WTC11 (cell line): ENCODE measurements around the gene HSPBAP1. TPM values are rescaled to one million over a fixed set of nuclear protein-coding genes. Genes with fewer than 3 reads are reported as not detected.

ENCODE experiments used
- ATAC-seq: fragments of 200-7000 bp; cut with Tn5 transposase; 2 replicates; pipeline ENCODE4 v1.10.0; 2021; ENCODE audit warnings: mild to moderate bottlenecking, moderate library complexity
- CTCF ChIA-PET: fragments of 300-600 bp; sonication (Branson Sonifier 250); formaldehyde crosslinking; loops from one replicate; lab custom pipeline; 2021; ENCODE audit warnings: antibody characterized with exemption; lab: Charles Lee
- POLR2A ChIA-PET: fragments of 350-600 bp; sonication (Branson Sonifier 250); formaldehyde crosslinking; loops from one replicate; lab custom pipeline; 2021; ENCODE audit warnings: antibody characterized with exemption; lab: Charles Lee
- DNase-seq: peaks from one replicate; pipeline ENCODE4 v3.0.0; 2021; ENCODE audit warnings: low spot score
- H3K27ac Mint-ChIP-seq: 2 replicates; pipeline ENCODE4 v1.8.0; 2021; ENCODE audit warnings: mixed read lengths
- H3K27me3 Mint-ChIP-seq: 2 replicates; pipeline ENCODE4 v1.8.0; 2021; ENCODE audit warnings: low read depth, mild to moderate bottlenecking, moderate library complexity, mixed read lengths
- H3K36me3 Mint-ChIP-seq: 2 replicates; pipeline ENCODE4 v1.8.0; 2021; ENCODE audit warnings: mixed read lengths
- H3K4me1 Mint-ChIP-seq: 2 replicates; pipeline ENCODE4 v1.8.0; 2022; ENCODE audit warnings: mixed read lengths
- H3K4me3 Mint-ChIP-seq: 2 replicates; pipeline ENCODE4 v1.8.0; 2021; ENCODE audit warnings: mild to moderate bottlenecking, moderate library complexity, mixed read lengths
- H3K9me3 Mint-ChIP-seq: 2 replicates; pipeline ENCODE4 v1.8.0; 2021; ENCODE audit warnings: mixed read lengths
- ATF1 ChIP-seq: sonication (generic); formaldehyde crosslinking; IDR thresholded peaks from 2 replicates; pipeline ENCODE4 v1.8.1; 2023; ENCODE audit warnings: mild to moderate bottlenecking, moderate library complexity, missing genetic modification reagents
- CREM ChIP-seq: sonication (generic); formaldehyde crosslinking; IDR thresholded peaks from 2 replicates; pipeline ENCODE4 v1.8.1; 2022; ENCODE audit warnings: mild to moderate bottlenecking, missing genetic modification reagents, moderate library complexity
- ESRRA ChIP-seq: sonication (generic); formaldehyde crosslinking; IDR thresholded peaks from 2 replicates; pipeline ENCODE4 v1.8.1; 2022; ENCODE audit warnings: mild to moderate bottlenecking, missing genetic modification reagents, borderline replicate concordance
- FOXJ3 ChIP-seq: sonication (generic); formaldehyde crosslinking; IDR thresholded peaks from 2 replicates; pipeline ENCODE4 v1.9.0; 2021; ENCODE audit warnings: missing genetic modification reagents, mild to moderate bottlenecking, borderline replicate concordance
- GRHL2 ChIP-seq: fragments of 250-450 bp; sonication (Bioruptor Pico); IDR thresholded peaks from 2 replicates; pipeline ENCODE4 v1.8.0; 2022; ENCODE audit warnings: mild to moderate bottlenecking, moderate library complexity; ENCODE audit not compliant: insufficient replicate concordance, severe bottlenecking
- GTF2I ChIP-seq: fragments of 250-450 bp; sonication (Bioruptor Pico); conservative IDR thresholded peaks from 2 replicates; pipeline ENCODE4 v1.4.0; 2021; ENCODE audit warnings: mild to moderate bottlenecking
- IRF1 ChIP-seq: sonication (generic); formaldehyde crosslinking; IDR thresholded peaks from 2 replicates; pipeline ENCODE4 v1.8.0; 2023; ENCODE audit warnings: missing genetic modification reagents
- JUN ChIP-seq: sonication (generic); formaldehyde crosslinking; IDR thresholded peaks from 2 replicates; pipeline ENCODE4 v1.8.0; 2023; ENCODE audit warnings: mild to moderate bottlenecking, missing genetic modification reagents
- KAT7 ChIP-seq: sonication (generic); formaldehyde crosslinking; IDR thresholded peaks from 2 replicates; pipeline ENCODE4 v1.8.1; 2023; ENCODE audit warnings: missing genetic modification reagents, mild to moderate bottlenecking, borderline replicate concordance
- MAX ChIP-seq: sonication (generic); formaldehyde crosslinking; IDR thresholded peaks from 2 replicates; pipeline ENCODE4 v1.8.0; 2022; ENCODE audit warnings: mild to moderate bottlenecking, missing genetic modification reagents
- NFYB ChIP-seq: sonication (generic); formaldehyde crosslinking; conservative IDR thresholded peaks from 2 replicates; pipeline ENCODE4 v1.8.0; 2022; ENCODE audit warnings: low read depth, missing genetic modification reagents
- NR3C1 ChIP-seq: sonication (generic); formaldehyde crosslinking; conservative IDR thresholded peaks from 2 replicates; pipeline ENCODE4 v1.8.1; 2023; ENCODE audit warnings: low read depth, mild to moderate bottlenecking, missing genetic modification reagents
- OVOL2 ChIP-seq: fragments of 250-450 bp; sonication (Bioruptor Pico); IDR thresholded peaks from 2 replicates; pipeline ENCODE4 v1.9.0; 2021; ENCODE audit warnings: mild to moderate bottlenecking, borderline replicate concordance
- PRRX2 ChIP-seq: fragments of 250-450 bp; sonication (Bioruptor Pico); IDR thresholded peaks from 2 replicates; pipeline ENCODE4 v1.8.0; 2021; ENCODE audit warnings: mild to moderate bottlenecking
- RORB ChIP-seq: fragments of 250-450 bp; sonication (Bioruptor Pico); IDR thresholded peaks from 2 replicates; pipeline ENCODE4 v1.9.0; 2021; ENCODE audit warnings: mild to moderate bottlenecking
- SMAD3 ChIP-seq: sonication (generic); formaldehyde crosslinking; IDR thresholded peaks from 2 replicates; pipeline ENCODE4 v1.8.0; 2022; ENCODE audit warnings: missing genetic modification reagents, mild to moderate bottlenecking, borderline replicate concordance
- SMAD4 ChIP-seq: sonication (generic); formaldehyde crosslinking; IDR thresholded peaks from 2 replicates; pipeline ENCODE4 v1.8.0; 2022; ENCODE audit warnings: mild to moderate bottlenecking, missing genetic modification reagents
- ZBTB43 ChIP-seq: sonication (generic); formaldehyde crosslinking; IDR thresholded peaks from 2 replicates; pipeline ENCODE4 v1.8.1; 2023; ENCODE audit warnings: mild to moderate bottlenecking, missing genetic modification reagents
- ZNF219 ChIP-seq: sonication (generic); formaldehyde crosslinking; IDR thresholded peaks from 2 replicates; pipeline ENCODE4 v1.8.0; 2023; ENCODE audit warnings: missing genetic modification reagents, mild to moderate bottlenecking, borderline replicate concordance
- total RNA-seq: library from RNA; stranded (reverse); gene quantifications from 3 replicates; pipeline ENCODE4 v1.2.3, GENCODE V29; 2021
- TF ChIP-seq, protein P1 (sequence below): sonication (generic); formaldehyde crosslinking; IDR thresholded peaks from 2 replicates; pipeline ENCODE4 v1.8.1; 2023; ENCODE audit warnings: mild to moderate bottlenecking, missing genetic modification reagents
- TF ChIP-seq, protein P2 (sequence below): sonication (generic); formaldehyde crosslinking; IDR thresholded peaks from 2 replicates; pipeline ENCODE4 v1.8.0; 2023; ENCODE audit warnings: mild to moderate bottlenecking, missing genetic modification reagents

HSPBAP1 gene
- total RNA-seq, 1 experiment from 2014 or later = 9.1 TPM

GRCh38 chr3:122824465-122825381 is 31.1 kb upstream of the HSPBAP1 start:
- TF ChIP-seq ATF1 (CRISPR knock-in tag) = no peak
- no peak for TF ChIP-seq NR3C1 (CRISPR knock-in tag)
- TF ChIP-seq IRF1 = no peak
- TF ChIP-seq FOXJ3 (CRISPR knock-in tag) = no peak
- no peak for TF ChIP-seq ZNF219 (CRISPR knock-in tag)
- no peak for TF ChIP-seq PRRX2 (CRISPR knock-in tag)
- no peak for TF ChIP-seq OVOL2 (CRISPR knock-in tag)
- TF ChIP-seq RORB (CRISPR knock-in tag) = no peak
- no peak for TF ChIP-seq KAT7 (CRISPR knock-in tag)
- no peak for TF ChIP-seq SMAD3 (CRISPR knock-in tag)
- TF ChIP-seq MAX = no peak
- POLR2A ChIA-PET = no interaction called here
- CTCF ChIA-PET = interaction anchor here (1.6 kb wide), 1 partner anchor 70 kb away, joined by 3 read pairs; no protein-coding TSS in a partner anchor
- H3K27ac Mint-ChIP-seq = no peak overlapping the region; the same call in 1 of the 2 replicates
- no peak overlapping the region for H3K4me3 Mint-ChIP-seq
- no peak for DNase-seq
- no peaks in the 10 kb centered on the region for H3K4me1 Mint-ChIP-seq
- no peaks in the 10 kb centered on the region for H3K36me3 Mint-ChIP-seq
- ATAC-seq = no peak
- H3K27me3 Mint-ChIP-seq = no peaks in the 10 kb centered on the region
- H3K9me3 Mint-ChIP-seq = no peaks in the 10 kb centered on the region

DNA sequence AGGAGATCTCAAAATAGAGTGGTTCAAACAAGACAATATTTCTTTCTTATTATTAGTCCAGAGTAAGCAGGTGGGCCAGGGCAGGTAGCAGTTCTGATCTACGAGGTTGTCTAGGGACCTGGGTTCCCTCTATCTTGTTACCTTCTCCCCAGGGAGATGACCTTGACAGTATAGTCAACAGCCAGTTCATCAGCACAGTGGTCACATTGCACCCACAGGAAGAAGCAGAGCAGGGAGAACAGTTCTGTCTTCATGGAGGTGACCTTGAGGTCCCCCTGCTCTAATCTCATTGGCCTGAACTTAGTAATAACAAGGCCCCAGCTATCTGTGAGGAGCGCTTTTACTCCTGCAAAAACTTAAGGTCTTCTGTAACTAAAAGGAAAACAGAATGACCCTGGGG is 23.0 kb upstream of the HSPBAP1 start:
- Mint-ChIP-seq H3K36me3 (peaks cover 3% of the 10 kb centered on the region; the same call in 1 of the 2 replicates), H3K27me3 (no peaks in the 10 kb centered on the region), H3K27ac (no peak overlapping the region), H3K9me3 (no peaks in the 10 kb centered on the region), H3K4me1 (no peaks in the 10 kb centered on the region), H3K4me3 (no peak overlapping the region)
- DNase-seq (no peak), ATAC-seq (no peak)
- POLR2A ChIA-PET = no interaction called here
- CTCF ChIA-PET = no interaction called here
- TF ChIP-seq GRHL2 (CRISPR knock-in tag) (no peak), MAX (no peak), ZBTB43 (CRISPR knock-in tag) (no peak), NFYB (CRISPR knock-in tag) (no peak), JUN (CRISPR knock-in tag) (no peak), SMAD3 (CRISPR knock-in tag) (no peak)

- no peak for DNase-seq
- ChIA-PET POLR2A (no interaction called here), CTCF (no interaction called here)
- Mint-ChIP-seq H3K27me3 (no peaks in the 10 kb centered on the region), H3K36me3 (no peaks in the 10 kb centered on the region), H3K9me3 (no peaks in the 10 kb centered on the region), H3K27ac (no peak overlapping the region), H3K4me3 (no peak overlapping the region), H3K4me1 (no peaks in the 10 kb centered on the region)
- TF ChIP-seq CREM = no peak
- ATAC-seq = no peak
Observed at GRCh38 chr3:122810734-122811133, 17.1 kb upstream of the HSPBAP1 start.

GRCh38 chr3:122803977-122804376 is 10.3 kb upstream of the HSPBAP1 start:
- Mint-ChIP-seq H3K4me1 (no peaks in the 10 kb centered on the region), H3K36me3 (no peaks in the 10 kb centered on the region), H3K9me3 (no peaks in the 10 kb centered on the region), H3K4me3 (no peak overlapping the region), H3K27ac (no peak overlapping the region), H3K27me3 (no peaks in the 10 kb centered on the region)
- CTCF ChIA-PET = no interaction called here
- ATAC-seq (no peak), DNase-seq (no peak)
- POLR2A ChIA-PET = no interaction called here
- no peak for TF ChIP-seq SMAD4 (CRISPR knock-in tag)
- TF ChIP-seq, protein P1, sequence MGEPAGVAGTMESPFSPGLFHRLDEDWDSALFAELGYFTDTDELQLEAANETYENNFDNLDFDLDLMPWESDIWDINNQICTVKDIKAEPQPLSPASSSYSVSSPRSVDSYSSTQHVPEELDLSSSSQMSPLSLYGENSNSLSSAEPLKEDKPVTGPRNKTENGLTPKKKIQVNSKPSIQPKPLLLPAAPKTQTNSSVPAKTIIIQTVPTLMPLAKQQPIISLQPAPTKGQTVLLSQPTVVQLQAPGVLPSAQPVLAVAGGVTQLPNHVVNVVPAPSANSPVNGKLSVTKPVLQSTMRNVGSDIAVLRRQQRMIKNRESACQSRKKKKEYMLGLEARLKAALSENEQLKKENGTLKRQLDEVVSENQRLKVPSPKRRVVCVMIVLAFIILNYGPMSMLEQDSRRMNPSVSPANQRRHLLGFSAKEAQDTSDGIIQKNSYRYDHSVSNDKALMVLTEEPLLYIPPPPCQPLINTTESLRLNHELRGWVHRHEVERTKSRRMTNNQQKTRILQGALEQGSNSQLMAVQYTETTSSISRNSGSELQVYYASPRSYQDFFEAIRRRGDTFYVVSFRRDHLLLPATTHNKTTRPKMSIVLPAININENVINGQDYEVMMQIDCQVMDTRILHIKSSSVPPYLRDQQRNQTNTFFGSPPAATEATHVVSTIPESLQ (CRISPR knock-in tag) = no peak
- no peak for TF ChIP-seq GTF2I
- no peak for TF ChIP-seq ESRRA
- TF ChIP-seq, protein P2, sequence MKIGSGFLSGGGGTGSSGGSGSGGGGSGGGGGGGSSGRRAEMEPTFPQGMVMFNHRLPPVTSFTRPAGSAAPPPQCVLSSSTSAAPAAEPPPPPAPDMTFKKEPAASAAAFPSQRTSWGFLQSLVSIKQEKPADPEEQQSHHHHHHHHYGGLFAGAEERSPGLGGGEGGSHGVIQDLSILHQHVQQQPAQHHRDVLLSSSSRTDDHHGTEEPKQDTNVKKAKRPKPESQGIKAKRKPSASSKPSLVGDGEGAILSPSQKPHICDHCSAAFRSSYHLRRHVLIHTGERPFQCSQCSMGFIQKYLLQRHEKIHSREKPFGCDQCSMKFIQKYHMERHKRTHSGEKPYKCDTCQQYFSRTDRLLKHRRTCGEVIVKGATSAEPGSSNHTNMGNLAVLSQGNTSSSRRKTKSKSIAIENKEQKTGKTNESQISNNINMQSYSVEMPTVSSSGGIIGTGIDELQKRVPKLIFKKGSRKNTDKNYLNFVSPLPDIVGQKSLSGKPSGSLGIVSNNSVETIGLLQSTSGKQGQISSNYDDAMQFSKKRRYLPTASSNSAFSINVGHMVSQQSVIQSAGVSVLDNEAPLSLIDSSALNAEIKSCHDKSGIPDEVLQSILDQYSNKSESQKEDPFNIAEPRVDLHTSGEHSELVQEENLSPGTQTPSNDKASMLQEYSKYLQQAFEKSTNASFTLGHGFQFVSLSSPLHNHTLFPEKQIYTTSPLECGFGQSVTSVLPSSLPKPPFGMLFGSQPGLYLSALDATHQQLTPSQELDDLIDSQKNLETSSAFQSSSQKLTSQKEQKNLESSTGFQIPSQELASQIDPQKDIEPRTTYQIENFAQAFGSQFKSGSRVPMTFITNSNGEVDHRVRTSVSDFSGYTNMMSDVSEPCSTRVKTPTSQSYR (CRISPR knock-in tag) = no peak
